Mucosa of descending colon (tissue), 3 donors: ENCODE data around the gene LGALS12. TPM values are rescaled to one million over a fixed set of nuclear protein-coding genes. Genes with fewer than 3 reads are reported as not detected.
A peak's percentile ranks its signal among the peaks of the same experiment; 100 is the strongest.
"Not testable (repeated sequence)": the region's sequence is repeated elsewhere in the genome, so short reads cannot be mapped to it uniquely, and the experiment has no call there.

ENCODE experiments used
- ATAC-seq: fragments of 200-7000 bp; cut with Tn5 transposase; one replicate; pipeline ENCODE4 v1.9.1; 2020; ENCODE audit warnings: mild to moderate bottlenecking, moderate library complexity
- DNase-seq, 3 donors: peaks; one replicate each; pipeline ENCODE4 v3.0.0-alpha.2; 2020
- H3K36me3 ChIP-seq: fragments of 200-600 bp; one replicate; pipeline ENCODE4 v1.8.0; 2021; ENCODE audit warnings: low read depth, mild to moderate bottlenecking
- H3K4me1 ChIP-seq: fragments of 200-600 bp; one replicate; pipeline ENCODE4 v1.8.0; 2021; ENCODE audit warnings: low read depth, mild to moderate bottlenecking
- H3K4me3 ChIP-seq: fragments of 200-600 bp; one replicate; pipeline ENCODE4 v1.8.0; 2021; ENCODE audit warnings: mild to moderate bottlenecking
- H3K9me3 ChIP-seq: fragments of 200-600 bp; one replicate; pipeline ENCODE4 v1.8.0; 2021; ENCODE audit warnings: mild to moderate bottlenecking
- intact Hi-C, 2 donors: fragments of 100-400 bp; cut with DNase I in 1 of 2; cut with micrococcal nuclease in 1 of 2; formaldehyde crosslinking; loops; one replicate each; pipeline versions ENCODE4 v1.11.0 to v1.11.1; 2022; cut with DNase I, micrococcal nuclease
- total RNA-seq, 3 donors: library from RNA; stranded (reverse); fragmentation: NEBNext Ultra II Directional in 2 of 3; extraction: Animal tissue kit (Norgen Biotek cat#: 25700) in 2 of 3; gene quantifications; one replicate each; pipeline versions ENCODE4 v1.2.1 to v1.2.4, GENCODE V29; 2021 to 2023
- TF ChIP-seq, protein P1 (sequence below): fragments of 200-600 bp; IDR thresholded peaks from one replicate; pipeline ENCODE4 v1.8.0; 2022; ENCODE audit warnings: antibody characterized with exemption, mild to moderate bottlenecking
- donor health status: DM: no; HTN: no; CAD: no; lungs with moderate emphysema.
- donor health status: DM: no; HTN: no; CAD: no.
- donor health status: DM: no; HTN: yes; CAD: no.

Gene LGALS12
- total RNA-seq, 3 donors from 2014 or later: 0.26 to 0.32 (median 0.29) TPM

DNA sequence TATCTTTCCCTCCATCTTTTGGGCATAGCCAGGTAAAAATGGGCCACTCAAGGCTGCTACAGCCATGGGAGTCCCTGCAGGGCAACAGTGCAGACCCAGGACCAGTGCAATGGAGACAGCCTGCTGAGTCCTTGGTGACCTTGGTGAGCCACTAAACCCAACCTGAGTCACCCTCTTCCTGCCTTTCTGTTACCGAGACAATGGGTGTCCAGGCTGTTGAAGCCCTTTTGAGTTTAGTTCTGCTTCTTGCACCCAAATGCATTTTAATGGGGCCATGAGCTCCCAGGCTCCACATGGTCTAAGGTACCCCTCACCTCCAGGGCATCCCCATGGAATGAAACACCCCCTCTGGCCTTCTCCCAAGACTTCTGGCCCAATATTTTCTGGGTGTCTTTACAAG is 29.9 kb downstream of the LGALS12 start:
- H3K4me1 ChIP-seq: peaks cover 22% of the 10 kb centered on the region
- ATAC-seq: peak; percentile 17

DNA sequence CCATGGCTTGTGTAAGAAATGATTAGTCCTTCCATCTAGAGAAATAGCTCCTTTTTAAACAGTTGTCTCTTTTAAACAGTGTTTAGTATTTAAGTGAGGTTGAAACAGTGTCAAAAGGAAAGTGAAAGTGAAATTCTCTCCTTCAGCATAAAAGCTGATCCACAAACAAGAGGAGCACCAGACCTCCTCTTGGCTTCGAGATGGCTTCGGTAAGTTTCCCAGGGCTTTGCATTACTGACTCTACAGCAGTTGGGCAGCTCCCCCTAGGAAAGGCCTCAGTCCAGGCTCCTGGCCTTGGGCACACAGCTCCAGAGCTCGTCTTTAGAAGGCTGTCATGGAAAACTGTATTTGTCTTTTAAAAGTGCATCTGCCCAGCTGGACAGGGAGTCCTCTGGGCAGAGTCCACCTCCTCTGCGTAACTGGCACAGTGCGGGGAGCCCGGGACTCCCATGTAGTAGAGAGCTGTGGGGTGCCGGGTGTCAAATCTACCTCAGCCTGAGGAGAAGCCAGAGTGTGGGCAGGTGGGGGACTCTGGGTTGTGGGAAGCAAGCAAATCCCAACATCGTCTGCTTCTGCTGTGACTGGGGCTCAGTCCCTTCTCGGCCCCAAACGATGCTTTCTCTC is 30.9 kb downstream of the LGALS12 start, which contains the start of gene PLAAT4:
PLAAT4 (plus strand) TSS at position 140 of the 624 bp plus-strand sequence; CDS start at position 201, 61 bp downstream.
- intact Hi-C loops: no loop called here
- Histone ChIP-seq H3K36me3 (no peaks in the 10 kb centered on the region), H3K4me1 (peaks cover 19% of the 10 kb centered on the region), H3K9me3 (no peaks in the 10 kb centered on the region), H3K4me3 (no peak within 1 kb of the TSS)
- peak; percentile 78 for ATAC-seq
- peak in 2 of 3 donors; percentile 57 to 59 for DNase-seq
- TF ChIP-seq, protein P1, sequence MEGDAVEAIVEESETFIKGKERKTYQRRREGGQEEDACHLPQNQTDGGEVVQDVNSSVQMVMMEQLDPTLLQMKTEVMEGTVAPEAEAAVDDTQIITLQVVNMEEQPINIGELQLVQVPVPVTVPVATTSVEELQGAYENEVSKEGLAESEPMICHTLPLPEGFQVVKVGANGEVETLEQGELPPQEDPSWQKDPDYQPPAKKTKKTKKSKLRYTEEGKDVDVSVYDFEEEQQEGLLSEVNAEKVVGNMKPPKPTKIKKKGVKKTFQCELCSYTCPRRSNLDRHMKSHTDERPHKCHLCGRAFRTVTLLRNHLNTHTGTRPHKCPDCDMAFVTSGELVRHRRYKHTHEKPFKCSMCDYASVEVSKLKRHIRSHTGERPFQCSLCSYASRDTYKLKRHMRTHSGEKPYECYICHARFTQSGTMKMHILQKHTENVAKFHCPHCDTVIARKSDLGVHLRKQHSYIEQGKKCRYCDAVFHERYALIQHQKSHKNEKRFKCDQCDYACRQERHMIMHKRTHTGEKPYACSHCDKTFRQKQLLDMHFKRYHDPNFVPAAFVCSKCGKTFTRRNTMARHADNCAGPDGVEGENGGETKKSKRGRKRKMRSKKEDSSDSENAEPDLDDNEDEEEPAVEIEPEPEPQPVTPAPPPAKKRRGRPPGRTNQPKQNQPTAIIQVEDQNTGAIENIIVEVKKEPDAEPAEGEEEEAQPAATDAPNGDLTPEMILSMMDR: no peak

More for the DNA sequence above, 29.9 kb downstream of the LGALS12 start:
- H3K36me3 ChIP-seq: no peaks in the 10 kb centered on the region
- TF ChIP-seq, protein P1: no peak
- H3K9me3 ChIP-seq: no peaks in the 10 kb centered on the region
- DNase-seq: no peak
- H3K4me3 ChIP-seq: no peak overlapping the region
- intact Hi-C loops: no loop called here

DNA sequence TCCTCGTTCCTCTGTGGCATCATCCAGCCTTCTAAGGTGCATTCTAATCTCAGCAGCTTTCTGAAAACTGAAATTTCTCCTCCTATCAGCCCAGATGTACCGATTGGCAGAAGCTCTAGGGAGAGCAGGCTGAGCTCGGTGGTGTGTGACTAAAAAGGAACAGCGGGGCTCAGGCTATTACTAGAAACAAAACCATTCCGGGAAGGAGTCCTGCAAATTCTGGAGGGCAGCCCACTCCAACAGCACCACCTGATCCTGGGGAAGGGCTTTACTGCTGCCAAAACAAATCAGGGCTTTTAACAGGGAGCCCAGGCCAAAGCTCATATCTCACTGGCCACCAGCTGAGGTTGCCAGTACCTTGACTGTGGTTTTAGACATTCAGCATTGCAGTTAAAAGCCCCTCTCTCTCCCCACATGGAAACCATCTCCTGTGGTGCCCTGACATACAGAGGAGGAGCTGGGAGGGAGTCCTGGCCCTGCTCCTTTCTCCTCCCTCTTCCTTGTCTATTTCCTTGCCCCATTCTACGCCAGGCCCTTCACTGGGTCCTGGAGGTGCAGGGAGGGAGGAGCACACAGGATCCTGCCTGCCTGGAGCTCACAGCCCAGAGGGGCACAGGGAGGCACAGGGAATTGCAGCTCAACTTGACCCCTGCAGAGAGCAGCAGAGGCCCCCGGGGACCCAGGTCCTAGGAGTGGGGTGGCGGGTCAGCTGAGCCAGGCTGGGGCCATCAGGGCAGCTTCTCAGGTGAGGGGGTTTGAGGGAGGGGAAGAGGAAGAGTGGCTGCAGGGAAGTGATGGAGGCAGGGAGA is 31.6 kb downstream of the LGALS12 start:
- ATAC-seq (peak; percentile 37), DNase-seq (no peak)
- no peaks in the 10 kb centered on the region for H3K36me3 ChIP-seq
- H3K4me3 ChIP-seq: no peak overlapping the region
- TF ChIP-seq, protein P1: no peak
- H3K4me1 ChIP-seq: peaks cover 19% of the 10 kb centered on the region
- intact Hi-C loops: no loop called here
- H3K9me3 ChIP-seq: no peaks in the 10 kb centered on the region

DNA sequence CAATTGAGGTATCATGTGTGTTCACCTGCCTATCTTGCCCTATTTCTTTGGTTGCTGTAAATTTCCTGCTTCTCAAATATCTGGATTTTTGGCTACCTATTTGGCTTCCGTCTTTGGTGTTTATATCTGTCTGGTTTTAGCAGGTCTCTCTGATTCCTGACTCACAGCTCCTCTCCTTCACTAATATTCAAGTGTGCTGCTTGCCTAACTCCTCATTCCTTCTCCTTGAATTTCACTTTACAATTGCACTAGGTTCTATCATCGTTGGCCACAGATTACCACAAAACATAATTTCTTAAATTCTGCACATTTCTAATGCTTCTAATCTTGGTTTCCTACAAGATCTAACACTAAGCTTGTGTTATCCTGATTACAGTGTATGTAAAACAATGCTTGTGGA is 36.6 kb downstream of the LGALS12 start:
- ATAC-seq, intact Hi-C loops, H3K4me1 ChIP-seq, H3K36me3 ChIP-seq, H3K9me3 ChIP-seq, H3K4me3 ChIP-seq, DNase-seq: not testable (repeated sequence)

DNA sequence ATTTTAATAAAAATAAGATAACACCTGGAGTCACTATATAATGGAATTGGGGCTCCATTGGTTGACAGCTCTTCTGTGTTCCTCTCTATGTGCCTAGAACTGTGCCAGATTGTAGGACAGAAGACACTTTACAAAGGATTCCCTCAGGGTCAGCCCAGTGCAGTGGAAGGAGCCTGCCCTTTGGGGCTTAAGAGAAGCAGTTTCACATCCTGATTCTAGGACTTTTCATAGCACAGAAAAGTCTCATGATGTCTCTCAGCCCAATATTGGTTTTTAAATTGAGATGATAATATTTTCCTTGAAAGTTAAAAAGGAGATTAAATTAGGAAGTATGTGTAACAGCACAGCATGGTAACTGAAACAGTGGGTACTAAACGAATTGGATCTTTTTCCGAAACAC is 37.8 kb downstream of the LGALS12 start:
- TF ChIP-seq, protein P1: no peak
- intact Hi-C loops: no loop called here
- no peak for DNase-seq
- Histone ChIP-seq H3K9me3 (no peaks in the 10 kb centered on the region), H3K36me3 (no peaks in the 10 kb centered on the region), H3K4me1 (no peaks in the 10 kb centered on the region), H3K4me3 (no peak overlapping the region)
- ATAC-seq: no peak

DNA sequence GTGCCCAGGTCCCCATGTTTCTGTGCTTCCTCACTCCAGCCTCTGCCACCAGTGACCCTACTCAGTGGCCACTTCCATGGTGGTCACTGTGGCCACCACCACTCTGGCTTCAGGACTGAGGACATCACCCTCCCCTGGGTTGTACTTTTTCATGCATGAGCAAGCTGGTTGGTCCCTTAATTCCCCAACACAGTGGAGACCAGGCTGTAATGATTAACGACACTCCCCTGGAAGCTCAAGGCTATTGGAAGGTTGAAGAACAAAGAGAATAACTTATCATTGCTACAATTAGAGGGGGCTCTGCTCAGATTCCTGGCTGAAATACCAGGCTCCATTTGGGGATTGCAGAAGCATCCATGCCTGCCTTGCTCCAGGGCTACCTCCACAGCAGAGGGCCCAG is 41.2 kb downstream of the LGALS12 start:
- Histone ChIP-seq H3K4me1 (no peaks in the 10 kb centered on the region), H3K4me3 (no peak overlapping the region), H3K36me3 (no peaks in the 10 kb centered on the region), H3K9me3 (no peaks in the 10 kb centered on the region)
- no peak for ATAC-seq
- DNase-seq: no peak
- TF ChIP-seq, protein P1: no peak
- intact Hi-C loops: no loop called here
